GM21723 (cell line): Measurements from ENCODE around the gene MAP3K9.
"Not testable (repeated sequence)": the region's sequence is repeated elsewhere in the genome, so short reads cannot be mapped to it uniquely, and the experiment has no call there.

Experiments used
- ATAC-seq: cut with Tn5 transposase; IDR thresholded peaks from one replicate; pipeline ENCODE4 v1.9.1; 2021; ENCODE audit warnings: mild to moderate bottlenecking, moderate library complexity; ENCODE audit not compliant: unreplicated experiment

MAP3K9 gene

GRCh38 chr14:70726651-70727375 is 82.5 kb downstream of the MAP3K9 start:
- ATAC-seq: no peak

GRCh38 chr14:70724944-70725343 is 84.4 kb downstream of the MAP3K9 start:
- ATAC-seq: no peak

- ATAC-seq: no peak
Measured at GRCh38 chr14:70724110-70724509, 85.2 kb downstream of the MAP3K9 start.

- no peak for ATAC-seq
Measured at GRCh38 chr14:70723276-70723675, 86.0 kb downstream of the MAP3K9 start.

DNA sequence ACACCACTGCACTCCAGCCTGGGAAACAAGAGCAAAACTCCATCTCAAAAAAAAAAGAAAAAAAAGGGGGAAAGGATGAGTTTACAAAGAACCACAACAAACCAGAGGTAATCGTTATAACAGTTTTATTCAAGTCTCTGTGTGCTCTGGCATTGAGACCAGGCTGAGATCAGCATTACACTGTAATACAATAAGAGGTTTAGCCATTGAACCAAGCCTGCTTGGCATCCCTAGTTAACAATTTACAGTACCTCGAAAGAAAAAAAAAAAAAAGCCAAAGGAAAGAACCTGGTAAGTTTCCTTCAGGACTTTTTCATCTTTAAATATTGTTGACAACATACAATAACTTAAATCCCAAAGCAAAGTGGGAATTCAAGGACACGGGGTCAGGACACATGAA is 86.9 kb downstream of the MAP3K9 start:
- no peak for ATAC-seq

DNA sequence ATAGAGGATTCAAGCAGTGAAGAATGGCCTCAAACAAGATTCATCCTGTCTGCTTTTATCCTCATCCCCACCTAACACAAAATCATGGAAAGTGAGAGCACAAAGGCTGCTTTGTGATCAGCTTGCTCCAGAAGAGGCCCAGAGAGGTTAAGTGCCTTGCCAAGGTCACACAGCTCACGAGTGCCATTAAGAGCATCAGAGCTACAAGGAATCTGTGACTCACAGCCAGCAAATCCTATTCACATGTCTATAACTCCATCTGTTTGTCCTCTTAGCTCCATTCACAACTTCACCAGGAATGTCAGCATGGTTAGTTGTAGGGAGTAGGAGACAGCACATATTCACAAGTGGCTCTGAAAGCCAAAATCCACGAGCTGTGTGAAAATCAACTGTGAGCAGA is 87.8 kb downstream of the MAP3K9 start:
- no peak for ATAC-seq

GRCh38 chr14:70718383-70719118 is 90.8 kb downstream of the MAP3K9 start:
- ATAC-seq: no peak

- no peak for ATAC-seq
Measured at GRCh38 chr14:70716958-70717357, 92.4 kb downstream of the MAP3K9 start.

DNA sequence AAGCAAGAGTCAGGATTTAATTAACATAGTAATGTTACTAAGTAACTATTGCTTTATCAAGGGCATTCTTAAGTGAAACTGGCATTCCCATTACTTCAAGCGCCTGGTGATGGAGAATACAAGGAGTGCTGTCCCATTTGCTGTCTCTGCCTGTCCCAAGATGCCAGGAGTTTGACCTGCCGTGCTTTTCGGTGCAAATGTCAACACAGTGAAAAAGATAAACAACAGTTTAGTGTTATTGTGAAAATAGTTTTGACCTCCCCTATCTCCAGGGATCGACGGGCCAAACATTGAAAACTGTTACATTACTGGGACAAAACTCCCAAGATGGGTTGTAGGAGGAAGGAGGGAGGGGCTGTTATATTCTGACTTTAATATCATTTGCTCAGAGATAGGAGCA is 92.8 kb downstream of the MAP3K9 start:
- ATAC-seq: no peak

GRCh38 chr14:70714055-70714550 is 95.2 kb downstream of the MAP3K9 start:
- no peak for ATAC-seq

DNA sequence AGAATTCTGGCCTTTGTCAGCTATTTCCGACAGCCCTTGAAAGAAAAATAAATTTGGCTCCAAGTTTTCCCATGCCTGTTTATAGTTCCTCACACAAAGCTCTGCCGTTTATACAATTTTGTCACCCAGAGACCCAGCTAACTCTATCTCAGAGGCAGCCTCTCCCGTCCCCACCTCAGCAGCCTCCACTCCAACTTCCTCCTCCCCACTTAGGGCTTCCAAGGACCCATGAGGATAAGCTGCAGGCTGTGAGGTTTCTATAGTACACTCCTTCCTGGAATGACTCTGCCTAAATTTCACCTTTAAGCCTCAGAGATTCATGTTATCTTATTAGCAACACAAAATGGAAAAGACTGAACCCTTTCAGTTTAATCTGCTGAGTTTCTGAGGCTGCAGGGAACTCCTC is 95.8 kb downstream of the MAP3K9 start:
- no peak for ATAC-seq

- no peak for ATAC-seq
Measured at GRCh38 chr14:70713096-70713495, 96.2 kb downstream of the MAP3K9 start.

GRCh38 chr14:70711451-70711850 is 97.9 kb downstream of the MAP3K9 start:
- no peak for ATAC-seq

DNA sequence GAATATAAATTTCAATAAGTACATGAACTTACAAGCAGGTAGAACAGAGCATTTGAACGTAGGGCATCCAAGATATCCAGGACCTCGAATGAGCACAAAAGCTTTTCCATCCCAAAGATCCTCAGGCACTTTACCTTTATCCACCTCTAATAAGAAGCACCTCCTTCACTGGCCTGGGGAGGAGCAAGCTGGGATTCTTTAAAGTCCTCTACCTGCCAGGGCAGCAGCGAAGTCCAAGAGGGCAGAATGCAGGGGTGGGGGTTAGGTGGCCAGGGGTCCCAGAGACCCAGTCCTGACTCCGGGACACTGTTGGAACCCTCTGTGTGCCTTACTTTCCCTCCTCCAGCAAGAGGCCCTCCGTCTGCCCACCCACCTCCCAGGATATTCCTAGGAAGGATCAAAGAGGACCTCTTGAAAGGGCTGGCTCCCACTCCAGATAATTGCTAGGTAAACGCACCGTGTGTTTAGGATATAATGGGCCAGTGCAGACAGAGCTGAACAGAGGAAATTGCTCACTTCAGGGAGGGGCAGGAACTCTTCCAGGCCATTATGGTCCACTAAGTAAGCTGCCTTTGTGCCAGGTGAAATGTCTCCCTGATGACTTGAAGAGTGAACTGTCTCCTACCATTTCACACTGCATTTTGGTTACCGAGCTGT is 99.5 kb downstream of the MAP3K9 start:
- no peak for ATAC-seq

GRCh38 chr14:70708717-70709570 is 100.4 kb downstream of the MAP3K9 start:
- no peak for ATAC-seq

GRCh38 chr14:70707138-70708038 is 101.9 kb downstream of the MAP3K9 start:
- peak; percentile 75 for ATAC-seq

- no peak for ATAC-seq
Measured at GRCh38 chr14:70706177-70706576, 103.1 kb downstream of the MAP3K9 start.

DNA sequence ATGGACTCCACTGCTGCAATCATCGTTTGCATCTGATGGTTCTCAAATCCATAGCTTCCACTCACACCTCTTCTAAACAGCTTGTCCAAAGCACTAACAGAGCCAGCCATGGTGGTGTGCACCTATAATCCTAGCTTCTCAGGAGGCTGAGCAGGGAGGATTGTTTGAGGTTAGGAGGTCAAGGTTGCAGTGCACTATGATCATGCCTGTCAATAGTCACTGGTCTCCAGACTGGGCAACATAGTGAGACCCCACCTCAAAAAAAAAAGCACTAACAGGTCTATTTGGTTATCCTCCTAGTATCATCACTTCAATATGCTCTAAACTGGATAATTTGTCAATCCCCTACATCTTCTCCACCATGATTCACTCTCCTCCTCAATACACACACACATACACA is 104.4 kb downstream of the MAP3K9 start:
- ATAC-seq: no peak

GRCh38 chr14:70703621-70704168 is 105.6 kb downstream of the MAP3K9 start:
- ATAC-seq: not testable (repeated sequence)

- no peak for ATAC-seq
Measured at GRCh38 chr14:70702161-70702560, 107.2 kb downstream of the MAP3K9 start.
